ENCODE data around the gene LRRC8D.
"Not testable (repeated sequence)": the region's sequence is repeated elsewhere in the genome, so short reads cannot be mapped to it uniquely, and the experiment has no call there.

The LRRC8D gene

GRCh38 chr1:89820422-89821321 is at the start of gene LRRC8D:
Gene LRRC8D (plus strand): TSS chr1:89821032. CDS start chr1:89933069, 112,037 bp downstream.
- peak; percentile 58 for DNase-seq (ENCODE audit: low spot score)

GRCh38 chr1:89771991-89772560 is 48.8 kb upstream of the LRRC8D start:
- no peak for DNase-seq (ENCODE audit: low spot score)

- not testable (repeated sequence) for DNase-seq (ENCODE audit: low spot score)
Observed at GRCh38 chr1:89776104-89776503, 44.7 kb upstream of the LRRC8D start.

GRCh38 chr1:89777271-89777670 is 43.6 kb upstream of the LRRC8D start:
- DNase-seq (ENCODE audit: low spot score), result not testable (repeated sequence)

- DNase-seq (ENCODE audit: low spot score), result no peak
Observed at GRCh38 chr1:89779151-89779940, 41.5 kb upstream of the LRRC8D start.

GRCh38 chr1:89780721-89781120 is 40.1 kb upstream of the LRRC8D start:
- peak; percentile 28 for DNase-seq (ENCODE audit: low spot score)

- DNase-seq (ENCODE audit: low spot score), result peak; percentile 41
Observed at GRCh38 chr1:89781494-89782126, 39.2 kb upstream of the LRRC8D start.

- DNase-seq (ENCODE audit: low spot score), result no peak
Observed at GRCh38 chr1:89786628-89787214, 34.1 kb upstream of the LRRC8D start.

- no peak for DNase-seq (ENCODE audit: low spot score)
Observed at GRCh38 chr1:89790592-89790991, 30.2 kb upstream of the LRRC8D start.

GRCh38 chr1:89791064-89791726 is 29.6 kb upstream of the LRRC8D start:
- DNase-seq (ENCODE audit: low spot score), result no peak

GRCh38 chr1:89794406-89794805 is 26.4 kb upstream of the LRRC8D start:
- DNase-seq (ENCODE audit: low spot score), result no peak

GRCh38 chr1:89795571-89795970 is 25.3 kb upstream of the LRRC8D start:
- DNase-seq (ENCODE audit: low spot score), result not testable (repeated sequence)

GRCh38 chr1:89797876-89798275 is 23.0 kb upstream of the LRRC8D start:
- DNase-seq (ENCODE audit: low spot score), result not testable (repeated sequence)

GRCh38 chr1:89799495-89799894 is 21.3 kb upstream of the LRRC8D start:
- no peak for DNase-seq (ENCODE audit: low spot score)

GRCh38 chr1:89800022-89800655 is 20.7 kb upstream of the LRRC8D start:
- no peak for DNase-seq (ENCODE audit: low spot score)

GRCh38 chr1:89800718-89801117 is 20.1 kb upstream of the LRRC8D start:
- no peak for DNase-seq (ENCODE audit: low spot score)

GRCh38 chr1:89802051-89802450 is 18.8 kb upstream of the LRRC8D start:
- no peak for DNase-seq (ENCODE audit: low spot score)

GRCh38 chr1:89802841-89803240 is 18.0 kb upstream of the LRRC8D start:
- DNase-seq (ENCODE audit: low spot score), result no peak

- peak; percentile 87 for DNase-seq (ENCODE audit: low spot score)
Observed at GRCh38 chr1:89804642-89805237, 16.1 kb upstream of the LRRC8D start.

GRCh38 chr1:89806616-89807015 is 14.2 kb upstream of the LRRC8D start:
- DNase-seq (ENCODE audit: low spot score), result no peak
